ENCODE measurements around the gene AGK.
"Not testable (repeated sequence)": the region's sequence is repeated elsewhere in the genome, so short reads cannot be mapped to it uniquely, and the experiment has no call there.

The AGK gene

GRCh38 chr7:141557360-141557759, 6.2 kb downstream of the AGK start:
- DNase-seq: no peak

GRCh38 chr7:141557831-141558531, 6.8 kb downstream of the AGK start:
- not testable (repeated sequence) for DNase-seq

DNA sequence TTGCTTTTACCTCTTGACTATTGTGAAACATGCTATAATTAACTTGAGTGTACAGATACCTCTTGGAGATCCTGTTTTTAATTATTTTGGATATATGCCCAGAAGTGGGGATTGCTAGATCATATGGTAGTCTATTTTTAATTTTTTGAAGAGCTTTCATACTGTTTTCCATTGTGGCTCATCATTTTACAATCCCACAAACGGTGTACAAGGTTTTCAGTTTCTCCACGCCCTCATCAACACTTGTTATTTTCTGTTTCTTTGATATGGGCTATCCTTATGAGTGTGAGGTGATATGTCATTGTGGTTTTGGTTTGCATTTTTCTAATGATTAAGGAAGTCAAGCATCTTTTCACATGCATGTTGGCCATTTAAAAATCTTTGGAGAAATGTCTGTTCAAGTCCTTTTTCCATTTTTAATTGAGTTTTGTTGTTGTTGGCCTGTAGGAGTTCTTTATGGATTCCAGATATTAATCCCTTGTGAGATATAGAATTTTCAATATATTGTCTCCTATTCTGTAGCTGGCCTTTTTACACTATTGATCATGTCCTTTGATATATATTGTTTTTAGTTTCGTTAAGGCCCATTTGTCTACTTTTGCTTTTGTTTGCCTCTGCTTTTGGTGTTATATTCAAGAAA, 7.5 kb downstream of the AGK start:
- DNase-seq: no peak

GRCh38 chr7:141559961-141560360, 8.8 kb downstream of the AGK start:
- no peak for DNase-seq

GRCh38 chr7:141562036-141562435, 10.8 kb downstream of the AGK start:
- DNase-seq: no peak

DNA sequence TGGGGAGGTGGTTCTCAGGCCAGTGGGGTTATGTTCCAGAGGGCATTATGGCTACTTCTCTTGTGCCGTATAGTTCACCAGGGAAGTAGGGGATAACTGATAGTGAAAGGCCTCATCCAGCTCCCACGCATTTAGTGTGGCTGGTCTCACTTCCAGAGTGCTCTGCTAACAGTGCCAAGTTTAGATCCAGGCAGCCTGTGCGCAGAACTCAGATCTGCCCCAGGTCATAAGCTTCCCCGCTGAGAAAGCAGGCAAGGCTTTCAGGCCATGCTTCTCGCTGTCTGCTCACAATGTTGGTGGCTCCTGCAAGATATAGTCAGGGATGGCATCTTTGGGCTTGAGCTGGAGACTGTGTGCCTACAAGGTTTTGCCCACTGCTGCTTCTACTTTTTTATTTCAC, 11.3 kb downstream of the AGK start:
- no peak for DNase-seq

GRCh38 chr7:141562972-141563371, 11.8 kb downstream of the AGK start:
- DNase-seq: no peak

DNA sequence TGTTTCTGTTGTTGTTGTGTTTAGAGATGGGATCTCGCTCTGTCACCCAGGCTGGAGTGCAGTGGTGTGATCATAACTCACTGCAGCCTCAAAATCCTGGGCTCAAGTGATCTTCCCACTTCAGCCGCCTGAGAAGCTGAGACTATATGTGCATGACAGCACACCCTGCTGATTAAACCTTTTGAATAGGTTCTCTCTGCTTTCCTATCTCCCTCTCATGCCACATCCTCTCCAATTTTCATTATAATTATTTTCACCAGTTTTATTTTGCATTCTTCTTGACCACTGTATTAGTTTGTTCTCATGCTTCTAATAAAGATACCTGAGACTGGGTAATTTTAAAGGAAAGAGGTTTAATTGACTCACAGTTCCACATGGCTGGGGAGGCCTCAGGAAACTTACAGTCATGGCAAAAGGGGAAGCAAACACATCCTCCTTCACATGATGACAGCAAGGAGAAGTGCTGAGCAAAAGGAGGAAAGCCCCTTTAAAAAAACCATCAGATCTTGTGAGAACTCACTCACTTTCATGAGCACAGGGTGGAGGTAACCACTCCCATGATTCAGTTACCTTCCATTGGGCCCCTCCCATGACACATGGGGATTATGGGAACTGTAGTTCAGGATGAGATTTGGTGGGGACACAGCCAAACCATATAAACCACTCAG, 12.9 kb downstream of the AGK start:
- no peak for DNase-seq

- DNase-seq: no peak
These were observed 16.2 kb downstream of the AGK start for GRCh38 chr7:141567432-141567831.

- no peak for DNase-seq
These were observed 17.0 kb downstream of the AGK start for GRCh38 chr7:141568227-141568626.

- no peak for DNase-seq
These were observed 19.8 kb downstream of the AGK start for GRCh38 chr7:141571059-141571458.

DNA sequence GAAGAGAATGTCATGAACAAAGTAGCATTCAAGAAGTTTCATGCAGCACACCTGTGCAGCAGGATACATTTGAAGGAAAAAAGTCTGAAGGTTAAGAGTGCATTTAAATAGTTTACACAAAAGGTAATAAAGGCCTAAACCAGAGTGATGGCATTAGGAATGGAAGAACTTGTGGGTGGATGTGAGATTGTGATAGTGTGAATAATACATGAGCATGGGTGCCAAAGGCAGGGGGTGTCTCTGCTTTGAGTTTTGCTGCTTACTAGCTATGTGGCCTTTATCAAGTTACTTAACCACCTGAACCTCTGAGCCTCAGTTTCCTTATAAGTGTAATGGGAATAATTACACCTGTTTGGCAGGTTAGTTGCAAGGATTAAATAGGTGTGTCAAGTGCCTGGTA, 21.0 kb downstream of the AGK start:
- no peak for DNase-seq

- DNase-seq: no peak
These were observed 22.3 kb downstream of the AGK start for GRCh38 chr7:141573511-141573910.

GRCh38 chr7:141575164-141575563, 24.0 kb downstream of the AGK start:
- DNase-seq: no peak

DNA sequence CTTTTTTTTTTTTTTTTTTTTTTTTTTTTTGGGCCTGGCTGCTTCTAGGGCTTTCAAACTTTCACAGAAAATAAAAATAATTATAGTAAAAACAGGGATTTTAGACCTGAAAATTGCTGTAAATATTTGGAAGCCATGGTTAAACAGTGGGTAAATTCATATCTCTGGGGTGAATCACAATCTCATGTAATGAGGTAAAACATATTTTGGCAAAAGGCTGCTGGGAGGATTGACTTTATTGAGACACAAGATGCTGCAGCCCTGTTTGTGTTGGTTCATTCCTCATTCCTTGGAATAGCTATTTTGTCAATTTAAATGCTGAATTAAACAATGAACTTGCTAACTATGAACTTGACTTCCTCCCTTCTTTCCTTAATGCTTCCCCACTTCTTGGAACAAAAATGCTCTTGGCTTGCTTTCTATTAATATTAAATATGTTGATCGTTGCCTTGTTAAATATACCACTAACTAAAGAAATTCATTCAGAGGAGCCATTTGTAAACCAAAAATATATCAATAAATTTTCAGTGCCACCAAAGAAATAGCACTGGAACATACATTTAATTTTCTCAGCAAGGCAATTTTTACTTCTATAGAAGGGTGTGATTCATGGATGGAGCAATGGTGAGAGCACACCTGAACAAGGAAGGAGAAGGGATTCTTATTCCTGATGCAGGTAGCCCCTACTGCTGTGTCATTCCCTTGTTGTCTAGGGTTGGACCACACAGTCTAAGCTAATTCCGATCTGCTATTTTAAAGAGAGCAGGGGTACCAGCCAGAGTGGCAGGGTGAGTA, 24.6 kb downstream of the AGK start:
- DNase-seq: no peak

DNA sequence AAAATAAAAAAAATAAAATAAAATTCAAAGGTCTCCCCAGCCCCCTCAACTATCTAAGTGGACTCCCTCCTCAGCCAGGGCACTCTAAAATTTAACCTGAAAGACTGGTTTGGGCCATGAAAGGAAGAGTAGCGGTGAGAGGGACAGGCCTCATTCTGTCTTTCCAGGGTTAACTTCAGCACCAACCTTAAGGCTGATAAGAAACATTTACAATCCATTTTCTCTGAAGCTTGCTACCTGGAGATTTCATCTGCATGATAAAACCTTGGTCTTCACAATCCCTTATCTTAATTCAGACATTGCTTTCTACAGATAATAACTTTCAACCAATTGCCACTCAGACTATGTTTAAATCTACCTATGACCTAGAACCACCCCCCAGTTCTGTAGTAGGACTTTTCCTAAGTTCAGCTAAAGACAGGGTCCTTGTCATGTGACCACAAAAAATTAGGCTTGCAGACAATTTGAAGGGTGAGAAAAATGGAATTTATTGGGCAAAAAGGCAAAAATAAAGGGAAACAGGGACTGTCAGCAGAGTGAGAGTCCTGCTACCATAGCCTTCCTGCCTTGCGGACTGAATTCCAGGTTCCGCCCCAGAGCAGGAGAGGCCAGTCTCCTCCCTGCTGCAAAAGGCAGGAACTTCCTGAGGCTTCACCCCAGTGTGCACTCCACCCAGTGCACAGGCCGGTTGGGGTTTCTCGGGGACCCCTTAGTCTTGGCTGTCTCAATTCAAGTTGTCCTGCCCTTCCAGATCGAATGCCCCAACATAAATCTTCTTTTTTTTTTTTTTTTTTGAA, 26.0 kb downstream of the AGK start:
- DNase-seq: no peak

DNA sequence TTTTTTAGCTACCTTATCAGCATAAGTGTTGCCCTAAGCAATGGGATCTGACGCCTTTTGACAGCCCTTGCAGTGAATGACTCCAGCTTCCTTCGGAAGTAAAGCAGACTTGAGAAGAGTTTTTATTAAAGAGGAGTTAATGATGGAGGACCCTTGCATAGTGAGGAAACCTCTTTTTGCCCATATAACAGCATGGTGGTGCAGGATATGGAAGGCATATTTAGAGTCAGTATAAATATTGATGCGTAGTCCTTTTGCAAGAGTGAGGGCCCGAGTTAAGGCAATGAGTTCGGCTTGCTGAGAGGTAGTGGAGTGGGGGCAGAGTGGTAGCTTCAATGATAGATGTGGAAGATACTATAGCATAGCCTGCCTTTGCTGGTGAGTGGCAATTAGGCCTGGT, 28.7 kb downstream of the AGK start:
- DNase-seq: not testable (repeated sequence)

DNA sequence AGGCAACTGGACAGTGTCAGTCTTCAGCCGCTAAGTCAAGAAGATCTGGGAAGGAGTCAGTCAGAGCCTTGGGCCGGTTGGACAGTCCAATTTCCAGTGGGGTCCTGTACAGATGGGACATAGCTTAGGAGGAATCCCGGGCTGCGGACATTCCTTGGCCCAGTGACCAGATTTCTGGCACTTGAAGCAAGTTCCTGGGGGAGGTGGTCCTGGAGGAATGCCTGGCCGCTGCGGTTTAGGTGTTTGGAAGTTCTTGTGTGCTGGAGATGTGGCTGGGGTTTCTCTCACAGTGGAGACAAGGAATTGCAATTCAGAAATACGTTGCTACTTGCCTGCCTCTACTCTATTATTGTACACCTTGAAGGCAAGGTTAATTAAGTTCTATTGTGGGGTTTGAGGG, 30.9 kb downstream of the AGK start:
- not testable (repeated sequence) for DNase-seq

GRCh38 chr7:141584935-141585334, 33.7 kb downstream of the AGK start:
- DNase-seq: no peak

DNA sequence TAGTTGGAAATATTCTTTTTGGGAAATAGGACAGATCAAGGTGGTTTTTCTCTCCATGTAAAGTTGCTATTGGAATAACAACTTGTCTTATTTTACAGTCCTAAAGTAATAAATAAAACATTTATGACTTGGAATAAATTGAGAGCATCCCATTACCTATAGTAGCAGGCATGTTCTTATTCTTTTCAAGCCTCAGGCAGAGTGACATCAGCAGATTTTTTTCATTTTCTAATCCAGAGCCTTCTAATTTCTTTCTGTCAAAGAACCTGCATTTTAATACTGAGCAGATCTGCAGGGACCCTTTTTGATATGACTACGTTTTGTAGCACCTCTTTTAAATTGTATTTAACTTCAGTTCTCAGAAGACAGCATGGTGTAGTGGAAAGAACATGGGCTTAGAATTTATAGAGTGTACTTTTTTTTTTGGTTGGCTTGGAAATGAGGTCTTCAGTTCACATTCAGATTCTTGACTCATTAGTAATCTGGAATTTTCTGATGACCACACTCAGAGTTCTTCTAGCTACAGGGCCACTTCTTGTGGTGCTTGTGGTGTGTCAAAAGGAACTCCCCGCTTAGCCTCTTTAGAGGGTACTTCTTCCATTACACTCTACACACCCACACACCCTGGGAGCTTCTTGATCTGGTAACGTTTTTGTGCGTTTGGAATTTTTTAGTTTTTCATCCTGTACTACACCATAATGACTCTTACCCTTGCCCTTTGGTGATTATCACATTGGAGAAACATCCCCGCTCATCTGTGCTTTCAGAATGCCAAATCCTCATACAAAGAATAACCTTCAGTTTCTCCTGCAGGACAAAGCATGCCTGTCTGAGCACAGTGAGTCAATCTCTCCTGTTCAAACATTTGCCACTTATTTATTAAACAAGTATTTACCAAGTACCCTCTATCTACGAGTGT, 34.6 kb downstream of the AGK start:
- no peak for DNase-seq

DNA sequence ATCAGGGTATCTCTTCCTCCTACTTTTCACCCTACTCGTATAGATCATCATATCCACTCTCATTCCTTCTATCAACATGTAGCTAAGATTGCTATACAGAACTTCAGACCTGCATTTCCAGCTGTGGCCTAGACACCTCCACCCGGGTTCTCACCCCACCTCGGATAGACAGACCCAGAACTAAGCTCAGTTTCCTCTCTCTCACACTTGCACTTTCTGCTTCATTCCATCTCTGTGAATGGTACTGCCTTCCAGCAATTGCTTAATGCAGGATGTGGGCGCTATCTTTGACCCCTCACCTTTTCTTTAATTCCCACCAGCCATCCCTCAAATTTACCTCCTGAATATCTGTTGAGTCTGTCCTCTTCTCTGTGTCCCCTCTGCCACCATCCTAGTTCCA, 35.7 kb downstream of the AGK start:
- no peak for DNase-seq

- DNase-seq: no peak
These were observed 36.1 kb downstream of the AGK start for GRCh38 chr7:141587304-141587703.

Measured in stimulated activated naive CD4-positive, alpha-beta T cell (primary cell).